Right hindlimb (tissue), 1 donor: Measurements from ENCODE around the gene CFAP251.

Source experiments
- DNase-seq: peaks from one replicate; pipeline ENCODE4 v3.0.0-alpha.2; 2018

Gene CFAP251

GRCh38 chr12:121949648-121950397, 31.4 kb downstream of the CFAP251 start:
- no peak for DNase-seq

DNA sequence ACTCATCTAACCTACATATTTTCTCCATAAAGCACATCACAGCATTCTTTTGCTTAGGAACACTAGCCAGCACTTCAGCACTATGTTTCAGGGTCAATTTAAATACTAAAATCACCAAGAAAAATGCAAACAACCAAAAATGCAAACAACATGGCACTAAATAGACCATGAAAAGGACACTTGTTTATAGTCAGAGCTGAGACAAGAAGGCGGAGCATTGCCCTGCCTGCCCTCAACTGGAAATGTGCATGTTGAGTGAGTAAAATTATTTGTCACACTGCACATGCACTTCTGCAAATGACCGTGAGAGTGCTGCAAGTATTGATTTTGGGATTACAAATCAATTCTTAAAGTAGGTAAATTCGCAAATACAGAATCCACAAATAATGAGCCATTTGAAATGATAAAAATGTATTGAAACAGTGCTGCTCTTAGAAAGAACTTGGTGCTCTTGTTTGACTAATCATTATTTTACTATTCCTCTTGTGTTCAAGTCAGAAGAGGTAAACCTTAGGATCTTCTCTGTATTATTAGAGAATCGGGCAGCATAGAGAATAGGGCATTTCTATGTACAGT, 34.8 kb downstream of the CFAP251 start:
- DNase-seq = no peak

GRCh38 chr12:121953695-121954094, 35.3 kb downstream of the CFAP251 start:
- no peak for DNase-seq

DNA sequence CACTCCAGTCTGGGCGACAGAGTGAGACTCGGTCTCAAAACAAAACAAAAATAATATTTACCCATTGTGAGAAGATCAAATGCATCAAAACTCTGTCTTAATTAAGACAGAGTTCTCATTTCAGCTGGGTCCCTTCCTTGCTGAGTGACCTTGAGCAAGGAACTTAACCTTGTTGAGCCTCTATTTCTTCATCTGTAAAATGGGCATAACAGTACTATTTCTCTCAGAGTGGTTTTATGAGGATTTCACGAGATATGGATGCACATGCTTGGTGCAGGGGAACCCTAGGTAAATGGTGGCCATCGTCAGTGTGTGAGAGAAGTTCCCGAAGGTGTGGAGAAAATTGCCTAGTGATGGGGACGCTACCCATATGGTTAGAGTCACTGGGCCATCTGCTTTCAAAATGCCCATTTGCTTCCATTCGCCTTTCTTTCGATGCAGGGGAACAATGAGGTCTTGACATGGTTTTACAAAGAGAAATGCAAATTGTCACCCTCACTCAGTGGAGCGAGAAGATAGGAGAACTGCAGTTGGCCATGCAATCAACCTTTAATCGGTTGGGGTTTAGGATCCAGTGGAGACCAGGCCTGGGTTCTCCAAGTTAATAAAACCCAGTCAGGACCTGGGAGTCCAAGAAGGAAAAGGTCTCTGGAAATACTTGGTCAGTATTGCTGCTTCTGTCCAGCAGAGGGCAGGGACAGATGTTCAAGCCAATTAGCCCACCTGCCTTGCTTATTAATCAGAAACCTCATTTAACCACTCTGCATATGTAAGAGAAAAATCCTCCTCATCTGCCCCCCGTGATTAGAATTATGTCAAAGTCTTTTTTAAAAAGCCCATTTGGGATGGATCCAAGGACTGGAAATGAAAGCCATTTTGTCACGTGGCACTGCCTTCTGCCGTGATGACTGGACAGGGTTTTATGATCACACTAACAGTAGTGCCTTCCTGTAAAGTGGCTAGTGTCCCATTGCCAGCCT, 37.2 kb downstream of the CFAP251 start:
- no peak for DNase-seq

- no peak for DNase-seq
These were observed 39.6 kb downstream of the CFAP251 start for GRCh38 chr12:121957861-121958515.

GRCh38 chr12:121958541-121959240, 40.3 kb downstream of the CFAP251 start:
- DNase-seq = no peak

DNA sequence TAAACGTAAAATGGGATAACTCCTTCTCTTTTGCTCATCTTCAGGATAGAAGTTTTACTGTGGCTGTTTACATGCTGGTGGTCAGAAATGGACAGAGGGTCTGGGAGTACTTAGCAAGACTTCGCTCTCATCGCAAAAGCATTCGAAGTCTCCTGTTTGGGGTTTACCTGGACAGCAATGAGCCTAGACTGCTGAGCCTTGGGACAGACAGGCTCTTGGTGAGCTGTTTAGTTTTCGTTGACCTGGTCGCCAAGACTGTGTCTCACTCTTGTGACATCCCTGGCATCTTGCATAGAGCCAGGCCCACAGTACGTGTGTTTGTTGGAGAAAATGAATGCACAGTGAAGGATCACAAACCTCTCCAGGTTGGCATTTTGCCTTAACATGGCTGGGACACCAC, 42.1 kb downstream of the CFAP251 start:
- DNase-seq = no peak

DNA sequence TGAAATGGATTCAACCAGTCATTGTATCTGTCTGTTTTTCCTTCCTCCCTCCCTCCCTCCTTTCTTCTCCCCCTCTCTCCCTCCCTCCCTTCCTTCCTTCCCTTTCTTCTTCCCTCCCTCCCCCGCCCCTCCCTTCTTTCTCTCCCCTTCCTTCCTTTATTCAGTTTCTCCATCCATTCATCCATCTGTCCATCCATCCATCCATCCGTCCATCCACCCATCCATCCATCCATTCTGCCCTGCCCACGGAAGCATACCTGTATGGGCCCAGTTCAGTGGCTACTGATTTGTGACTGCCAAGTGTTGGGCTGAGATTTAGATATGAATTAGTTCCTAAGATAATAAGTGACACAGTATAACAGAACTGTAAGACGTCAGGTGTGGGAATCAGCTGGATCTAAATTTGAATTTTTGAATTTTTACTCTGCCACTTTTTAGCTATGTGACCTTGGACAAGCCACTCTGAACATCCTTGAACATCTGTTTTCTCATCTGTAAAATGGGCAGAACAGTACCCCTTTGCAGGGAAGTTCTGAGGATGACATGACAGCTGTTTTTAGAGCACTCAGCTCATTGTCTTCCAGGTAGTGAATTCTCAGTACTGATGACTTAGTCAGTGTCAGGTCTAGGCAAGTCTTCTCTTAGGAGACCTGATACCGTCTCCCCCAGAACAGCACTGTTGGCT, 42.9 kb downstream of the CFAP251 start:
- no peak for DNase-seq

GRCh38 chr12:121963341-121964018, 45.1 kb downstream of the CFAP251 start:
- no peak for DNase-seq

GRCh38 chr12:121964813-121965643, 46.6 kb downstream of the CFAP251 start:
- no peak for DNase-seq

DNA sequence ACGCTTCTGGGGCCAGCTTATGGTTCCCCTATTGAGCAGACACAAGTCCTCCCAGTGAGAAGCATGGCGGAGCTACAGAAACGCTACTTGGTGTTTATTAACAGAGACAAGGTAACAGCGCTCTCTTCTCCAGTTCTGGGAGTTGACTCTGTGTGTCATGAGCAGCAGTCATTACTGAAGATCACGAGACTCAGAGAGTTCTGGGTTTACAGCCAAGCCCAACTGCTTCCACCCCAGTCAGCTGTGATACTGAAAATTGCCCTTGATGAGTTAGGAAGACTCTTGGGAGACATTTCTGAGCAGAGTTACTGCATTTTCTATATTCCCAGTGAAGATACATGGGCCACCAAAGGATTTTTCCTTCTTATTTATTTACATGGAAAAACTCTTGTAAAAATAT, 48.6 kb downstream of the CFAP251 start:
- no peak for DNase-seq

- no peak for DNase-seq
These were observed 50.5 kb downstream of the CFAP251 start for GRCh38 chr12:121968876-121969275.

DNA sequence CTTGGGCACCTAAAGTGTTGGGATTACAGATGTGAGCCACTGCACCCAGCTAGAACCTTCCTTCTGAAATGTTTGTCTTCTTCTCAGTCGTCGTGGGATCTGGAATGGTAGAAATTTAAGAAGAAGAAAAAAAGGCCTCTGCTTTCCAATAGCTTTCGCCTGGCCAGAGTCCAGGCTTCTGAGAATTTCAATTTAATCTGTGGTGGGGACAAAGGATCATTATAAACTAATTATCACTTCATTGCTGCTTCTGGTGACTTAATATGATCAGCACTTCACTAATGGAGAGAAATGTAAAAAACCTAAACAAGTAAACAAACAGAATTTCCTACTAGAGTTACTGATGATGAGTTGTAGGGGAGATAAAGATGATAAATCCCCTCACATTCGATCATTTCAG, 51.3 kb downstream of the CFAP251 start:
- no peak for DNase-seq

GRCh38 chr12:121970581-121971300, 52.3 kb downstream of the CFAP251 start:
- no peak for DNase-seq

DNA sequence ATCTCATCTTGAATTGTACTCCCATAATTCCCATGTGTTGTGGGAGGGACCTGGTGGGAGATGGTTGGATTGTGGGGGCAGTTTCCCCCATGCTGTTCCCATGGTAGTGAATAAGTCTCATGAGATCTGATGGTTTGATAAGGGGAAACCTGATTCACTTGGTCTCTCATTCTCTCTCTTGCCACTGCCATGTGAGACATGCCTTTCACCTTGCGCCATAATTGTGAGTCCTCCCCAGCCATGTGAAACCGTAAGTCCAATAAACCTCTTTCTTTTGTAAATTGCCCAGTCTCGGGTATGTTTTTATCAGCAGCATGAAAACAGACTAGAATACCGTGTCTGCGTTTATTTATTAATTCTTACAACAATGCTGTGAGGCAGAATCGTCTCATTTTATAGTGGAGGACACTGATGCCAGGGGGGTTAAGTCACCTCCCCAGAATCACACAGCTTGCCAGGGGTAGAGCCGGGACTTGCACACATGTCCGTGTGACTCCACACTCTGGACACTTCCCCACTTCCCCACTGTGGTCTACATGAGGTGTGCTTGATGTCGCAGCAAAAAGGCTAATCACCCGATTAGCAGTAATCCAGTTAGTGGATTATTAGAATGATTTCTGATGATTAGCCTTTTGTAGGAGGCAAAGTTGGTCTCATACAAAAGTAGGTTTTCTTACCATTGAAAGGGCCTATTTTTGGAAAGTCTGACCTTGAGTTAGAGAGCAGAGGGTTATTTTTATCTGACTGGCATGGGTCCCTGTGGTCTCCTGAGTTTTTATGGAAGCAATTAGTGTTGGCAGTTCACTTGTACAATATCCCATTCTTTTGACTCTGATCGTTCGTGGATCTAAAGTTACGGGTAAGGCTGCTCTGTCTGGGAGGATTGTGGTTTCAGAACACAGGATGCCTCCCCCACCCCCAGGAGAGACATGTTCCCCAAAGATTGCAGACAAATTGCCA, 55.9 kb downstream of the CFAP251 start:
- DNase-seq = no peak

DNA sequence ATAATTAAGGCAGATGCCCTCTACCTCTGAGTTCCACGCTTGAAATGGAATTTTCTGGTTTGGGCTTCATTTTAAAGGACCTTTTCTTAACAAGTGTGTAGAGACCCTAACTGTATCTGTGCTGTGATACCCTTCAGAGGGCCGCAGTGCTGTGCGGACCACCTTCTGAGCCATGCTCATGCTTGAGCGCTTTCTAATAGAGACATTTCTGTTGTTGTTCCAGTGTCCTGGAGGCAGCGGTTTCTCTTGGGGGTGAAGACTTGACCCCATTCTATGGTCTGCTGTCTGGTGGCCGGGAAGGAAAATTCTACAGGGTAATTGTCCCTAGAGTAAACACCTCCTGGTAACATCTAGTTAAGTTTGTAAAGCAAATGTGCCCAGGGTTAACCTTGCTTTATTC, 56.6 kb downstream of the CFAP251 start:
- DNase-seq = no peak

- DNase-seq = no peak
These were observed 58.6 kb downstream of the CFAP251 start for GRCh38 chr12:121976950-121977349.

- no peak for DNase-seq
These were observed 61.9 kb downstream of the CFAP251 start for GRCh38 chr12:121980191-121980891.
